K562 (cell line): ENCODE data around the gene UVRAG. TPM values are rescaled to one million over a fixed set of nuclear protein-coding genes. Genes with fewer than 3 reads are reported as not detected.

ENCODE experiments used
- CBFA2T3 ChIP-seq: fragments of 450-650 bp; IDR thresholded peaks from 2 replicates; pipeline ENCODE4 v1.6.1; 2017
- E2F6 ChIP-seq, 2 experiments: IDR thresholded peaks; 2 replicates each; pipeline ENCODE4 v1.6.1; 2011; ENCODE audit warnings: borderline replicate concordance in 1 of 2, control low read depth in 1 of 2, low read depth in 1 of 2, low read length in 1 of 2, mild to moderate bottlenecking in 1 of 2, mixed read lengths in 1 of 2, moderate library complexity in 1 of 2; ENCODE audit not compliant: insufficient read depth in 1 of 2, insufficient read length in 1 of 2, poor library complexity in 1 of 2, severe bottlenecking in 1 of 2; ENCODE audit errors: extremely low read depth in 1 of 2
- EGR1 ChIP-seq: fragments of 450-650 bp; conservative IDR thresholded peaks from 2 replicates; pipeline ENCODE4 v1.6.1; 2017; ENCODE audit warnings: mild to moderate bottlenecking
- HCFC1 ChIP-seq: IDR thresholded peaks from 2 replicates; pipeline ENCODE4 v1.6.1; 2012; ENCODE audit warnings: low read depth, low read length, improper control_type of control experiment
- HNRNPUL1 ChIP-seq: fragments of 200-400 bp; formaldehyde crosslinking; IDR thresholded peaks from 2 replicates; pipeline ENCODE4 v1.6.1; 2017; ENCODE audit warnings: low read length
- POLR2A ChIP-seq: fragments of 450-650 bp; conservative IDR thresholded peaks from 2 replicates; pipeline ENCODE4 v1.6.1; 2016
- RAD21 ChIP-seq, 2 experiments: fragments of 250-450 bp in 1 of 2; fragments of 450-650 bp in 1 of 2; sonication (Bioruptor Pico) in 1 of 2; formaldehyde crosslinking in 1 of 2; IDR thresholded peaks in 1 of 2; conservative IDR thresholded peaks in 1 of 2; 2 replicates each; pipeline versions ENCODE4 v1.4.0 to v1.8.0; 2020 to 2022; ENCODE audit warnings: mild to moderate bottlenecking in 2 of 2, moderate library complexity in 1 of 2
- VEZF1 ChIP-seq: fragments of 200-800 bp; sonication (Bioruptor generic); IDR thresholded peaks from 2 replicates; pipeline ENCODE4 v1.6.1; 2017; ENCODE audit warnings: missing genetic modification characterization, missing compliant biosample characterization
- ZC3H4 ChIP-seq: sonication (generic); formaldehyde crosslinking; IDR thresholded peaks from 2 replicates; pipeline ENCODE4 v1.9.0; 2021; ENCODE audit warnings: missing genetic modification reagents, borderline replicate concordance
- ZFX ChIP-seq: sonication (generic); formaldehyde crosslinking; IDR thresholded peaks from 2 replicates; pipeline ENCODE4 v1.8.0; 2022; ENCODE audit warnings: mild to moderate bottlenecking, missing genetic modification reagents, moderate library complexity
- ZNF143 ChIP-seq: sonication (generic); formaldehyde crosslinking; IDR thresholded peaks from 2 replicates; pipeline ENCODE4 v1.9.0; 2022; ENCODE audit warnings: mild to moderate bottlenecking, missing genetic modification reagents
- ZNF561 ChIP-seq: fragments of 450-650 bp; formaldehyde crosslinking; conservative IDR thresholded peaks from 2 replicates; pipeline ENCODE4 v1.4.0; 2020; ENCODE audit warnings: mild to moderate bottlenecking, moderate library complexity
- polyA plus RNA-seq, 8 experiments: library from polyadenylated mRNA; depleted of rRNA in 4 of 8; stranded (reverse) in 5 of 8; unstranded in 3 of 8; fragments of >200 nt; fragmentation: Nextera tagmentation in 2 of 8; fragmentation: Illumina TruSeq in 1 of 8; extraction: Ambion mirVana in 2 of 8; extraction: Trizol in 1 of 8; gene quantifications; 2 replicates each; pipeline versions ENCODE4 v1.2.1 to v1.2.3, GENCODE V29; 2011 to 2014; ENCODE audit warnings: inconsistent platforms in 1 of 8, missing spikeins in 1 of 8
- total RNA-seq, 7 experiments: library from RNA; depleted of rRNA in 6 of 7; stranded (reverse); fragments of >200 nt in 6 of 7; fragmentation: Illumina TruSeq in 2 of 7; extraction: Trizol in 2 of 7; gene quantifications; 2 replicates each; pipeline versions ENCODE4 v1.2.1 to v1.2.3, GENCODE V29; 2011 to 2021; ENCODE audit warnings: low replicate concordance in 1 of 7

The UVRAG gene
- total and polyA plus RNA-seq, 9 of the 15 experiments (the other 6 are each of a cell fraction or from before 2014, with no cell fraction given), result 3.1 to 17.8 (median 12.4) TPM

GRCh38 chr11:75815345-75816168 lies 547 bp downstream of the UVRAG start (continued):
- TF ChIP-seq ZNF143 (CRISPR knock-in tag), result no peak
- TF ChIP-seq RAD21 (CRISPR knock-in tag; conservative IDR thresholded peaks at IDR 0.05 in 1 of 2, IDR thresholded peaks at IDR 0.05 in 1 of 2), result 0 out of 4 replicates have a peak, but pooled peaks of 1 of the 2 experiments have one; percentile 16
- no peak for TF ChIP-seq HNRNPUL1
- no peak for TF ChIP-seq CBFA2T3
- TF ChIP-seq VEZF1 (CRISPR knock-in tag), result peak; percentile 17; the same call in 1 of the 2 replicates
- TF ChIP-seq E2F6 (IDR thresholded peaks at IDR 0.05; ENCODE audit: borderline replicate concordance in 1 of 2, extremely low read depth in 1 of 2, insufficient read depth in 1 of 2, insufficient read length in 1 of 2, low read depth in 1 of 2, low read length in 1 of 2, poor library complexity in 1 of 2, severe bottlenecking in 1 of 2), result peak in 1 of 2 experiments; percentile 3
- TF ChIP-seq POLR2A, result peak; percentile 17; the same call in 1 of the 2 replicates
- TF ChIP-seq ZC3H4 (CRISPR knock-in tag), result no peak
- peak; percentile 73 for TF ChIP-seq ZFX (CRISPR knock-in tag)
- TF ChIP-seq ZNF561 (CRISPR knock-in tag), result no peak
- TF ChIP-seq EGR1, result no peak; the same call in 1 of the 2 replicates
- no peak for TF ChIP-seq HCFC1
